GM12872 (cell line): ENCODE results near the gene EDAR.

Experiments used
- CTCF ChIP-seq: IDR thresholded peaks from 3 replicates; pipeline ENCODE4 v1.5.1; 2011; ENCODE audit warnings: low read depth, mild to moderate bottlenecking, low read length, moderate library complexity; ENCODE audit not compliant: insufficient read depth

The EDAR gene

DNA sequence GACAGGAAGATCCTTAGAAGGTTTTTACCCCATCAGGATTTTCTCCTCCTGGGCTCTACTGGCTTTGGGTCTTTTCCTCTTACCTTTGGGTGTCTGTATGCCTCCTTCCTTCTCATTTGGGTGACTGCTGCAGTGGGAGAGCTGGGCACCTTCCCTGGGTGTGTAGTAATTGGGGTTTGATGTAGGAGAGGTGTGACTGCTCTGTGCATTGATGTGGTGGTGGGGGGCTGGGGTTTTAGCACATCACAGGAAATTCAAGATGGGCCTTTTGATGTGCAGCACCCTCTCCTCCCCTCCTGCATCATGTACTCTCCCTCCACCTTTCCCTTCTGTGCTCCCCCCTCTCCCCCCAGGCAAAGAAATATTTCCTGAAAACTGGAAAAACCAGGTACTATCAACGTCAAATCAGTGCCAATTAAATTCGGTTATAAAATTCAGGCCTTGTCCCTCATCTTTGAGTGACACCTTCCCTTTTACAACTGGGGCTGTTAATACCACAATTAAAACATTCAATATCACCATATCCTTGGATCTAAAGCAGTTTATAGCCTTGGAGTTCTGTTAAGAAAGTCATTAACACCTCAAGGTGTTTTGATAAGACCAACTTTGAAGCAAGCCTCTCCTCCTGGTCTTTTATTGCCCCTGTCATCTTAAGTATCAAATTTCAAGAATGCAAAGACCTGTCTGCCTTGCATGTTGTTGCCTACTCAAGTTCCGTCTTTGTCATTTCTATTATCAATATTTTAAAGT lies 23.3 kb downstream of the EDAR start:
- TF ChIP-seq CTCF = no peak

DNA sequence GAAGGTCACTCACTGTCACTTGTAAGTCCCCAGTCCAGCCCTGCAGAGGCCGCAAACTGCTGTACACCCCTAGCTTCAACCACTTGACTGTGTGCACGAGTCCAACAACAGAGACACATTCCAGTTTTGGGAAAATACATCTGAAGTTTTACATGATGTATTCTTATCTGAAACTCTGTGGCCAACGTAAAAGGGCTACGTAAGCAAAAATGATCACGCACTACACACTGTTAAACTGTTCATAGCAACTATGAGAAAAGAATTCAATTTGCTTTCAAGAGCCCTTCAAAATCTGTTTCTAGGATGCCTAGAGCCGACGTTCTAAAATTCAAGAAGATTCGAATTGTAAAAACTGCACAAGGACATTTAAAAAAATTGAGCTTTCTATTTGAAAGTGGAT lies 26.0 kb downstream of the EDAR start:
- no peak for TF ChIP-seq CTCF

DNA sequence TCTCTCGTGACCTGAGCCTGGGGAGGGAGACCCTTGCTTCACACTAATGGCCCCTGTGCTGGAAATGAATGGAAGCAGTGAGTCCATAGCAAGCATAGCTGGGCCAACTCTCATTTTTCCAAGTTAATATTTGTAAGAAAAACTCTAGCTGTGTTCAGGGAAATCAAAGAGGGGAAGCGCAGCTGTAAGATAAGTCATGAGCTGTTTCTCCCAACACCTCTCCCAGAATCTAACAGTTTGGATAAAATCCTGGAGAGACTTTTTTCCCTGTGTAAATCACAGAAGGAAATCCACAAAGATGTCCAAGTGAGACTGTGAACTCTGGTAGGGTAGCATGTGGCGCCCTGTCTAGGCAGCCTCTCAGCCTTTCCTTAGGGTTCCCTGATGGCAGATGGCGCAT lies 27.2 kb downstream of the EDAR start:
- no peak for TF ChIP-seq CTCF

DNA sequence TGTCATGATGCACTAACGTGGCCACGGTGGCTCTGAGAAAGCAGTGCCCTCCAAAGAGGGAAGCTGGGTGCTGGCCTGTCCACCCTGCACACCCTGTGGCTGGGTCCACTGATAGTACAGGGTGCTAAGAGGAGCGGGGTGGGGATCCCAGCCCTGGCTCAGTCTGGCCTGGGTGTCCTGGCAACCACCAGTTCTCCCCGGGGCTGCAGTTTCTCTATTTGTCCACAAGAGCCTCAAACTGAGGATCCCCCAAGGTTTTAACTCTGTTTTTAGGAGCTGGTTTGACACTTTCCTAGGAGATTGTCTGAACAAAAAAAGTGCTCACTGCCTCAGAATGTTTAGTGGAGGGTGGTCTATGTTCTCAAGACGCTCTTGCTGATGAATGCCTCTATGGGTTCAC lies 29.0 kb downstream of the EDAR start:
- no peak for TF ChIP-seq CTCF

GRCh38 chr2:108959401-108959800 lies 29.6 kb downstream of the EDAR start:
- TF ChIP-seq CTCF = no peak

GRCh38 chr2:108958632-108959341 lies 30.2 kb downstream of the EDAR start:
- no peak for TF ChIP-seq CTCF

DNA sequence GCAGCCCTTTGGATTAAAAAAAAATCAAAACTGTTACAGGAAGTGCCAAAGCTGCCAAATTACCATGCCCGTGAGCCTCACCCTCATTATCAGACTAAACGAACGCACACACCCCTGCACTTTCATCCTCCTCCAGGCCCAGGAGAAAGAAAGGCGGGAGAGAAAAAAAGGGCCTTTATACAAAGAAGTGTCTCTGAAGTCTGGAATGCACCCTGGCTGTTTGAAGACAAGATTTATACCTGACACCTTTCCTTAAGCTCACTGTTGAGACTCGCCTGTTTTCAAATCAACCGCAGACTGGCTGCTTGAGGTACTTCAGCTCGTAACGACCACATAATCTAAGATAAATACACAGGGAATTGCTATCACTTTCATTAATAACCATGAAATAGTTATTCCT lies 31.0 kb downstream of the EDAR start:
- TF ChIP-seq CTCF = no peak
